IPS-NIHi11 (cell line): Measurements from ENCODE around the gene CKAP5.

Experiments used
- DNase-seq: peaks from one replicate; pipeline ENCODE4 v3.0.0; 2012; ENCODE audit warnings: mixed read lengths, low spot score

Gene CKAP5

GRCh38 chr11:46766656-46767055 lies 79.4 kb downstream of the CKAP5 start:
- DNase-seq, result no peak

- DNase-seq, result no peak
Measured at GRCh38 chr11:46762248-46762647, 83.8 kb downstream of the CKAP5 start.

- no peak for DNase-seq
Measured at GRCh38 chr11:46761807-46762206, 84.3 kb downstream of the CKAP5 start.

- DNase-seq, result no peak
Measured at GRCh38 chr11:46760429-46761128, 85.5 kb downstream of the CKAP5 start.

- DNase-seq, result no peak
Measured at GRCh38 chr11:46759196-46759595, 86.9 kb downstream of the CKAP5 start.

GRCh38 chr11:46755962-46756361 lies 90.1 kb downstream of the CKAP5 start:
- no peak for DNase-seq

- DNase-seq, result no peak
Measured at GRCh38 chr11:46747150-46747549, 98.9 kb downstream of the CKAP5 start.

GRCh38 chr11:46745995-46746394 lies 100.1 kb downstream of the CKAP5 start:
- no peak for DNase-seq

- DNase-seq, result no peak
Measured at GRCh38 chr11:46745328-46745727, 100.8 kb downstream of the CKAP5 start.

- DNase-seq, result no peak
Measured at GRCh38 chr11:46743693-46744339, 102.3 kb downstream of the CKAP5 start.

GRCh38 chr11:46743043-46743442 lies 103.0 kb downstream of the CKAP5 start:
- DNase-seq, result no peak

- no peak for DNase-seq
Measured at GRCh38 chr11:46741600-46742484, 104.2 kb downstream of the CKAP5 start.

- DNase-seq, result peak; percentile 25
Measured at GRCh38 chr11:46738887-46739286, 107.2 kb downstream of the CKAP5 start.

- no peak for DNase-seq
Measured at GRCh38 chr11:46737699-46738098, 108.4 kb downstream of the CKAP5 start.

- DNase-seq, result no peak
Measured at GRCh38 chr11:46736615-46737014, 109.5 kb downstream of the CKAP5 start.

GRCh38 chr11:46736146-46736545 lies 109.9 kb downstream of the CKAP5 start:
- no peak for DNase-seq

GRCh38 chr11:46733234-46733633 lies 112.8 kb downstream of the CKAP5 start:
- no peak for DNase-seq

- DNase-seq, result no peak
Measured at GRCh38 chr11:46731545-46731944, 114.5 kb downstream of the CKAP5 start.

- no peak for DNase-seq
Measured at GRCh38 chr11:46729110-46730027, 116.7 kb downstream of the CKAP5 start.

- DNase-seq, result no peak
Measured at GRCh38 chr11:46728659-46729040, 117.4 kb downstream of the CKAP5 start.

- DNase-seq, result no peak
Measured at GRCh38 chr11:46727952-46728658, 118.0 kb downstream of the CKAP5 start.
